HEK293 (cell line): ENCODE measurements around the gene TBCC.

Experiments used
- BCL11B ChIP-seq: fragments of 450-650 bp; formaldehyde crosslinking; IDR thresholded peaks from 2 replicates; pipeline ENCODE4 v1.5.1; 2016; ENCODE audit warnings: low read depth, missing biosample characterization, missing genetic modification characterization
- HIC1 ChIP-seq: fragments of 450-650 bp; formaldehyde crosslinking; IDR thresholded peaks from 2 replicates; pipeline ENCODE4 v1.5.1; 2016; ENCODE audit warnings: missing biosample characterization, missing genetic modification characterization
- HOXA7 ChIP-seq: sonication (generic); formaldehyde crosslinking; IDR thresholded peaks from 2 replicates; pipeline ENCODE4 v1.8.1; 2022; ENCODE audit warnings: missing genetic modification reagents, borderline replicate concordance
- HOXC10 ChIP-seq: sonication (generic); formaldehyde crosslinking; IDR thresholded peaks from 2 replicates; pipeline ENCODE4 v1.8.1; 2023; ENCODE audit warnings: mild to moderate bottlenecking, missing genetic modification reagents
- HOXD13 ChIP-seq: sonication (generic); formaldehyde crosslinking; IDR thresholded peaks from 2 replicates; pipeline ENCODE4 v1.8.0; 2022; ENCODE audit warnings: missing genetic modification reagents, borderline replicate concordance
- KLF7 ChIP-seq: fragments of 450-650 bp; formaldehyde crosslinking; IDR thresholded peaks from 2 replicates; pipeline ENCODE4 v1.5.1; 2016; ENCODE audit warnings: missing biosample characterization, missing genetic modification characterization, borderline replicate concordance
- REPIN1 ChIP-seq: fragments of 450-650 bp; formaldehyde crosslinking; IDR thresholded peaks from 2 replicates; pipeline ENCODE4 v1.5.1; 2017; ENCODE audit warnings: missing biosample characterization, missing genetic modification characterization, low read depth
- SCRT2 ChIP-seq: fragments of 450-650 bp; formaldehyde crosslinking; IDR thresholded peaks from 2 replicates; pipeline ENCODE4 v1.5.1; 2016; ENCODE audit warnings: missing biosample characterization, missing genetic modification characterization
- SP3 ChIP-seq: fragments of 450-650 bp; formaldehyde crosslinking; IDR thresholded peaks from 2 replicates; pipeline ENCODE4 v1.5.1; 2016; ENCODE audit warnings: missing biosample characterization, missing genetic modification characterization
- ZBTB48 ChIP-seq: fragments of 450-650 bp; formaldehyde crosslinking; IDR thresholded peaks from 2 replicates; pipeline ENCODE4 v1.5.1; 2016; ENCODE audit warnings: missing biosample characterization, missing genetic modification characterization
- ZIC2 ChIP-seq: fragments of 450-650 bp; formaldehyde crosslinking; IDR thresholded peaks from 2 replicates; pipeline ENCODE4 v1.5.1; 2016; ENCODE audit warnings: missing biosample characterization, missing genetic modification characterization
- ZNF146 ChIP-seq: fragments of 450-650 bp; formaldehyde crosslinking; IDR thresholded peaks from 2 replicates; pipeline ENCODE4 v1.5.1; 2016; ENCODE audit warnings: missing biosample characterization, missing genetic modification characterization
- ZNF184 ChIP-seq: fragments of 450-650 bp; IDR thresholded peaks from 2 replicates; pipeline ENCODE4 v1.5.1; 2018; ENCODE audit warnings: missing biosample characterization, mild to moderate bottlenecking, missing genetic modification characterization
- ZNF2 ChIP-seq: fragments of 450-650 bp; formaldehyde crosslinking; IDR thresholded peaks from 2 replicates; pipeline ENCODE4 v1.5.1; 2016; ENCODE audit warnings: missing biosample characterization, missing genetic modification characterization
- ZNF341 ChIP-seq: fragments of 450-650 bp; formaldehyde crosslinking; IDR thresholded peaks from 2 replicates; pipeline ENCODE4; 2016; ENCODE audit warnings: low read depth, missing biosample characterization, missing genetic modification characterization
- ZNF398 ChIP-seq: fragments of 450-650 bp; formaldehyde crosslinking; IDR thresholded peaks from 2 replicates; pipeline ENCODE4 v1.5.1; 2017; ENCODE audit warnings: missing biosample characterization, missing genetic modification characterization
- ZNF404 ChIP-seq: fragments of 450-650 bp; formaldehyde crosslinking; IDR thresholded peaks from 2 replicates; pipeline ENCODE4 v1.5.1; 2017; ENCODE audit warnings: missing biosample characterization, missing genetic modification characterization
- ZNF426 ChIP-seq: fragments of 450-650 bp; formaldehyde crosslinking; IDR thresholded peaks from 2 replicates; pipeline ENCODE4 v1.5.1; 2017; ENCODE audit warnings: missing biosample characterization, missing genetic modification characterization, mild to moderate bottlenecking, inconsistent platforms, moderate library complexity
- ZNF530 ChIP-seq: fragments of 450-650 bp; formaldehyde crosslinking; IDR thresholded peaks from 2 replicates; pipeline ENCODE4 v1.5.1; 2016; ENCODE audit warnings: low read depth, missing biosample characterization, missing genetic modification characterization
- ZNF571 ChIP-seq: fragments of 450-650 bp; formaldehyde crosslinking; IDR thresholded peaks from 2 replicates; pipeline ENCODE4 v1.5.0; 2017; ENCODE audit warnings: missing biosample characterization, missing genetic modification characterization
- ZNF610 ChIP-seq: fragments of 450-650 bp; formaldehyde crosslinking; IDR thresholded peaks from 2 replicates; pipeline ENCODE4 v1.5.1; 2016; ENCODE audit warnings: missing biosample characterization, missing genetic modification characterization, borderline replicate concordance
- ZNF624 ChIP-seq: fragments of 450-650 bp; formaldehyde crosslinking; IDR thresholded peaks from 2 replicates; pipeline ENCODE4 v1.5.1; 2017; ENCODE audit warnings: missing biosample characterization, missing genetic modification characterization
- ZNF707 ChIP-seq: fragments of 450-650 bp; formaldehyde crosslinking; IDR thresholded peaks from 2 replicates; pipeline ENCODE4 v1.5.1; 2016; ENCODE audit warnings: missing biosample characterization, missing genetic modification characterization
- ZNF776 ChIP-seq: fragments of 450-650 bp; formaldehyde crosslinking; IDR thresholded peaks from 2 replicates; pipeline ENCODE4 v1.5.0; 2017; ENCODE audit warnings: missing biosample characterization, missing genetic modification characterization, borderline replicate concordance
- ZNF837 ChIP-seq: fragments of 450-650 bp; formaldehyde crosslinking; IDR thresholded peaks from 2 replicates; pipeline ENCODE4 v1.5.1; 2016; ENCODE audit warnings: missing biosample characterization, missing genetic modification characterization
- ZSCAN16 ChIP-seq: fragments of 450-650 bp; formaldehyde crosslinking; IDR thresholded peaks from 2 replicates; pipeline ENCODE4 v1.5.1; 2016; ENCODE audit warnings: missing biosample characterization, missing genetic modification characterization
- TF ChIP-seq, protein P1 (sequence below): fragments of 450-650 bp; formaldehyde crosslinking; IDR thresholded peaks from 2 replicates; pipeline ENCODE4 v1.5.1; 2017; ENCODE audit warnings: missing biosample characterization, missing genetic modification characterization
- TF ChIP-seq, protein P2 (sequence below): fragments of 450-650 bp; formaldehyde crosslinking; IDR thresholded peaks from 2 replicates; pipeline ENCODE4 v1.5.1; 2017; ENCODE audit warnings: missing biosample characterization, mild to moderate bottlenecking, missing genetic modification characterization, moderate library complexity
- TF ChIP-seq, protein P3 (sequence below): fragments of 450-650 bp; formaldehyde crosslinking; conservative IDR thresholded peaks from 2 replicates; pipeline ENCODE4 v1.5.1; 2016; ENCODE audit warnings: low read depth, missing biosample characterization, missing genetic modification characterization
- TF ChIP-seq, protein P4 (sequence below): fragments of 450-650 bp; formaldehyde crosslinking; IDR thresholded peaks from 2 replicates; pipeline ENCODE4 v1.5.1; 2016; ENCODE audit warnings: missing biosample characterization, missing genetic modification characterization

Gene TBCC

GRCh38 chr6:42782689-42783176 is 36.8 kb upstream of the TBCC start (continued):
- TF ChIP-seq, protein P1, sequence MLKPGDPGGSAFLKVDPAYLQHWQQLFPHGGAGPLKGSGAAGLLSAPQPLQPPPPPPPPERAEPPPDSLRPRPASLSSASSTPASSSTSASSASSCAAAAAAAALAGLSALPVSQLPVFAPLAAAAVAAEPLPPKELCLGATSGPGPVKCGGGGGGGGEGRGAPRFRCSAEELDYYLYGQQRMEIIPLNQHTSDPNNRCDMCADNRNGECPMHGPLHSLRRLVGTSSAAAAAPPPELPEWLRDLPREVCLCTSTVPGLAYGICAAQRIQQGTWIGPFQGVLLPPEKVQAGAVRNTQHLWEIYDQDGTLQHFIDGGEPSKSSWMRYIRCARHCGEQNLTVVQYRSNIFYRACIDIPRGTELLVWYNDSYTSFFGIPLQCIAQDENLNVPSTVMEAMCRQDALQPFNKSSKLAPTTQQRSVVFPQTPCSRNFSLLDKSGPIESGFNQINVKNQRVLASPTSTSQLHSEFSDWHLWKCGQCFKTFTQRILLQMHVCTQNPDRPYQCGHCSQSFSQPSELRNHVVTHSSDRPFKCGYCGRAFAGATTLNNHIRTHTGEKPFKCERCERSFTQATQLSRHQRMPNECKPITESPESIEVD (tag by site-specific recombination): peak; percentile 78
- no peak for TF ChIP-seq BCL11B
- TF ChIP-seq ZNF184: no peak
- TF ChIP-seq ZNF398 (tag by site-specific recombination): peak; percentile 98
- TF ChIP-seq ZNF624 (tag by site-specific recombination): no peak
- TF ChIP-seq, protein P2, sequence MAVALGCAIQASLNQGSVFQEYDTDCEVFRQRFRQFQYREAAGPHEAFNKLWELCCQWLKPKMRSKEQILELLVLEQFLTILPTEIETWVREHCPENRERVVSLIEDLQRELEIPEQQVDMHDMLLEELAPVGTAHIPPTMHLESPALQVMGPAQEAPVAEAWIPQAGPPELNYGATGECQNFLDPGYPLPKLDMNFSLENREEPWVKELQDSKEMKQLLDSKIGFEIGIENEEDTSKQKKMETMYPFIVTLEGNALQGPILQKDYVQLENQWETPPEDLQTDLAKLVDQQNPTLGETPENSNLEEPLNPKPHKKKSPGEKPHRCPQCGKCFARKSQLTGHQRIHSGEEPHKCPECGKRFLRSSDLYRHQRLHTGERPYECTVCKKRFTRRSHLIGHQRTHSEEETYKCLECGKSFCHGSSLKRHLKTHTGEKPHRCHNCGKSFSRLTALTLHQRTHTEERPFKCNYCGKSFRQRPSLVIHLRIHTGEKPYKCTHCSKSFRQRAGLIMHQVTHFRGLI (tag by site-specific recombination): no peak
- TF ChIP-seq REPIN1 (tag by site-specific recombination): no peak
- TF ChIP-seq ZNF776 (tag by site-specific recombination): no peak
- no peak for TF ChIP-seq ZBTB48 (tag by site-specific recombination)
- TF ChIP-seq HOXA7 (CRISPR knock-in tag): no peak
- no peak for TF ChIP-seq ZNF707 (tag by site-specific recombination)
- peak; percentile 49; the same call in 1 of the 2 replicates for TF ChIP-seq SP3
- no peak for TF ChIP-seq HOXD13 (CRISPR knock-in tag)
- TF ChIP-seq KLF7 (tag by site-specific recombination): 0 out of 2 replicates have a peak, but pooled peaks have one; percentile 33
- no peak for TF ChIP-seq ZNF837
- TF ChIP-seq, protein P3, sequence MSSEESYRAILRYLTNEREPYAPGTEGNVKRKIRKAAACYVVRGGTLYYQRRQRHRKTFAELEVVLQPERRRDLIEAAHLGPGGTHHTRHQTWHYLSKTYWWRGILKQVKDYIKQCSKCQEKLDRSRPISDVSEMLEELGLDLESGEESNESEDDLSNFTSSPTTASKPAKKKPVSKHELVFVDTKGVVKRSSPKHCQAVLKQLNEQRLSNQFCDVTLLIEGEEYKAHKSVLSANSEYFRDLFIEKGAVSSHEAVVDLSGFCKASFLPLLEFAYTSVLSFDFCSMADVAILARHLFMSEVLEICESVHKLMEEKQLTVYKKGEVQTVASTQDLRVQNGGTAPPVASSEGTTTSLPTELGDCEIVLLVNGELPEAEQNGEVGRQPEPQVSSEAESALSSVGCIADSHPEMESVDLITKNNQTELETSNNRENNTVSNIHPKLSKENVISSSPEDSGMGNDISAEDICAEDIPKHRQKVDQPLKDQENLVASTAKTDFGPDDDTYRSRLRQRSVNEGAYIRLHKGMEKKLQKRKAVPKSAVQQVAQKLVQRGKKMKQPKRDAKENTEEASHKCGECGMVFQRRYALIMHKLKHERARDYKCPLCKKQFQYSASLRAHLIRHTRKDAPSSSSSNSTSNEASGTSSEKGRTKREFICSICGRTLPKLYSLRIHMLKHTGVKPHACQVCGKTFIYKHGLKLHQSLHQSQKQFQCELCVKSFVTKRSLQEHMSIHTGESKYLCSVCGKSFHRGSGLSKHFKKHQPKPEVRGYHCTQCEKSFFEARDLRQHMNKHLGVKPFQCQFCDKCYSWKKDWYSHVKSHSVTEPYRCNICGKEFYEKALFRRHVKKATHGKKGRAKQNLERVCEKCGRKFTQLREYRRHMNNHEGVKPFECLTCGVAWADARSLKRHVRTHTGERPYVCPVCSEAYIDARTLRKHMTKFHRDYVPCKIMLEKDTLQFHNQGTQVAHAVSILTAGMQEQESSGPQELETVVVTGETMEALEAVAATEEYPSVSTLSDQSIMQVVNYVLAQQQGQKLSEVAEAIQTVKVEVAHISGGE: peak; percentile 58
- TF ChIP-seq ZNF426 (tag by site-specific recombination): no peak
- TF ChIP-seq ZNF146 (tag by site-specific recombination): no peak
- peak; percentile 83 for TF ChIP-seq ZIC2
- TF ChIP-seq, protein P4, sequence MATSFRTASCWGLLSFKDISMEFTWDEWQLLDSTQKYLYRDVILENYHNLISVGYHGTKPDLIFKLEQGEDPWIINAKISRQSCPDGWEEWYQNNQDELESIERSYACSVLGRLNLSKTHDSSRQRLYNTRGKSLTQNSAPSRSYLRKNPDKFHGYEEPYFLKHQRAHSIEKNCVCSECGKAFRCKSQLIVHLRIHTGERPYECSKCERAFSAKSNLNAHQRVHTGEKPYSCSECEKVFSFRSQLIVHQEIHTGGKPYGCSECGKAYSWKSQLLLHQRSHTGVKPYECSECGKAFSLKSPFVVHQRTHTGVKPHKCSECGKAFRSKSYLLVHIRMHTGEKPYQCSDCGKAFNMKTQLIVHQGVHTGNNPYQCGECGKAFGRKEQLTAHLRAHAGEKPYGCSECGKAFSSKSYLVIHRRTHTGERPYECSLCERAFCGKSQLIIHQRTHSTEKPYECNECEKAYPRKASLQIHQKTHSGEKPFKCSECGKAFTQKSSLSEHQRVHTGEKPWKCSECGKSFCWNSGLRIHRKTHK (tag by site-specific recombination): no peak
- no peak for TF ChIP-seq HOXC10
- TF ChIP-seq ZNF341 (tag by site-specific recombination): peak; percentile 99
- no peak for TF ChIP-seq ZNF571 (tag by site-specific recombination)
- TF ChIP-seq HIC1 (tag by site-specific recombination): no peak
- no peak for TF ChIP-seq ZNF404 (tag by site-specific recombination)
- TF ChIP-seq SCRT2 (tag by site-specific recombination): no peak
- TF ChIP-seq ZNF530 (tag by site-specific recombination): no peak
- TF ChIP-seq ZNF610 (tag by site-specific recombination): no peak
- no peak for TF ChIP-seq ZNF2 (tag by site-specific recombination)
- TF ChIP-seq ZSCAN16 (tag by site-specific recombination): no peak
